HUES6 (cell line): ENCODE measurements around the gene GSG1L.

Experiments used
- H3K27ac ChIP-seq: 2 replicates; pipeline ENCODE4 v1.7.0; 2013; ENCODE audit warnings: low read depth, mild to moderate bottlenecking, low read length, inconsistent platforms
- H3K27me3 ChIP-seq: 2 replicates; pipeline ENCODE4 v1.6.1; 2013; ENCODE audit warnings: low read length; ENCODE audit not compliant: control insufficient read depth, insufficient read depth
- H3K36me3 ChIP-seq: 2 replicates; pipeline ENCODE4 v1.6.1; 2013; ENCODE audit warnings: low read length; ENCODE audit not compliant: control insufficient read depth, insufficient read depth
- H3K4me1 ChIP-seq: 2 replicates; pipeline ENCODE4 v1.6.1; 2013; ENCODE audit warnings: low read length; ENCODE audit not compliant: control insufficient read depth, insufficient read depth
- H3K4me3 ChIP-seq: 2 replicates; pipeline ENCODE4 v1.5.1; 2013; ENCODE audit warnings: low read depth, low read length
- H3K9ac ChIP-seq: one replicate; pipeline ENCODE4 v1.6.1; 2013; ENCODE audit warnings: mild to moderate bottlenecking, low read length
- H3K9me3 ChIP-seq: 2 replicates; pipeline ENCODE4 v1.6.1; 2013; ENCODE audit warnings: low read depth, low read length; ENCODE audit not compliant: control insufficient read depth, insufficient read depth

GSG1L gene

DNA sequence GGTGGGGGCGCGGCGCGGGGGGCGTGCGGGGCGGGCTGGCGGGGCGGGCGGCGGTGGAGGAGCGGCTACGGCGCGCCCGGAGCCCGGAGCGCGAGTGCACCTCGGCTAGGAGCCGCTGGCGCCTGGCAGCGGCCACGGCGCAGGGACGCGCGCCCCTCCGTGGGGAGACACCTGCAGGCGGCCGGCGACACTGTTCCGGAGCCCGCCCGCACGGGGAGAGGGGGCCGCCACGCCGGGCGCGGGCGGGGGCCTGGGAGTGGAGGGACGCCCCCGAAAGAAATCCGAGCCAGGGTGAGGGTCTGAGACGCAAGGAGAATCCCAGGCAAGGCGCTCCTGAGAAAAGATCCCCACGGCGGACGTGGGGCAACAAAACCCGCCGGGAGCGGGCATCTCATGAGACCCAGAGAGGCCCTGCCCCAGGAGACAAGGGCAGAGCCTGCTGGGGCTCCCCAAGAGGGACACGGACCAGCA lies at the start of gene GSG1L:
Gene GSG1L, minus strand, starts transcription at position 124 of the 471 bp plus-strand sequence. CDS start 290 bp downstream, outside the sequence.
- H3K27me3 ChIP-seq, result peaks cover 80% of the 10 kb centered on the region
- H3K36me3 ChIP-seq, result no peaks in the 10 kb centered on the region
- H3K4me3 ChIP-seq, result peak within 1 kb of the TSS; percentile 58
- H3K4me1 ChIP-seq, result no peaks in the 10 kb centered on the region
- H3K9me3 ChIP-seq, result no peaks in the 10 kb centered on the region
- H3K9ac ChIP-seq, result no peak within 1 kb of the TSS
- H3K27ac ChIP-seq, result no peak within 1 kb of the TSS

DNA sequence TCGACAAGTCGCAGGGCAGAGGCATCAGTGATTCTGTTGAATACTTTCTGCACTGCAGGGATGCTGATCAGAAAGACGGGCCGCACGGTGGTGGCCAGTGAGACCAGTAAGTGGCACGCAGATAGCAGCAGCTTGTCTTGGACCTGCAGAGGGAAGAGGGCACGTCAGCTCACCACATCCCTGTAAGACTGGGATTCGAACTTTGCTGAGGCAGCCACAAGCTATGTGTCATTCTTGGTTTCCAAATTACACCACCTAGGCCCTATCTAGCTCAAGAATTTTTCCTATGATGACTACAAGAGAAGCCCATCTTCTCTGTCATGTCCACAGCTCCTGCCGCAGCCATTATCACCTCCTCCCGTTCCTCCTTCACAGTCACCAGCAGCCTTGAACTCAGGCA lies 49.4 kb upstream of the GSG1L start:
- peaks cover 94% of the 10 kb centered on the region for H3K36me3 ChIP-seq
- H3K27ac ChIP-seq, result no peak overlapping the region
- no peak overlapping the region for H3K4me3 ChIP-seq
- no peak overlapping the region for H3K9ac ChIP-seq
- no peaks in the 10 kb centered on the region for H3K27me3 ChIP-seq
- no peaks in the 10 kb centered on the region for H3K4me1 ChIP-seq
- no peaks in the 10 kb centered on the region for H3K9me3 ChIP-seq

DNA sequence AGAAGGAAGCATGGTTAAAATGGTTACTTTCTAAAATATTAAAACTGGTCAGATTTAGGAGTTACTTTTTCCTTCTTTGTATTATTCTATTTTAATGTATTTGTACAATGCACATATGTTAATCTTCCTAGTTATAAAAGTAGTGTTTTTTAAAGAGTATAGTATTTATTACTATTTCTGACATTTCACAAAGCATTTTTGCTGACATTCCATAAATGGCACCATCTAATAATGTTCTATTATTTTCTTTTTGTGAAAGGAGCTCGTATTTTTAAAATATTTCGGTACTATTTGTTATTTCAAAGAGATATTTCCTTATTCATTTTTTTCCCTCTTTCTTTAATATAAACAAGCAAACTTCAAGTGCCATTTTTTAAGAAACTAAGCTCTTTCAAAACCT lies 47.5 kb upstream of the GSG1L start:
- Histone ChIP-seq H3K9ac (no peak overlapping the region), H3K27ac (no peak overlapping the region), H3K27me3 (no peaks in the 10 kb centered on the region), H3K4me3 (no peak overlapping the region), H3K4me1 (no peaks in the 10 kb centered on the region), H3K36me3 (peaks cover 94% of the 10 kb centered on the region), H3K9me3 (no peaks in the 10 kb centered on the region)

DNA sequence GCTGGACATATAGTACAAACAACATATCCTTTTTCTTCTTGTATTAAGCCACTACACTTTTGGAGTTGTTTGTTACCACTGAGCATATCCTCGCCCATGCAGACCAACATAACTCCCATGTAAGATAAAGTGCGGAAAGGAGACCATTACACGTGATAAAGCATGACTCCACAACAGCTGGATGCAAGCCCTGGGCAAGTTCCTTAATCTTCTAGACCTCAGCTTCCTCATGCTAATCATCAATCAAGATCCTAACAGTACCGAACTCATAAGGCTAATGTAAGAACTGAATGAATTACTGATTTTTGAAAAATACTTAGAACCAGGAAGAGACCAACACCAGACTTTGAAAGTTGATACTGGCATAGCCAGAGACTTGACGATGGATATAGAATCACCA lies 47.0 kb upstream of the GSG1L start:
- Histone ChIP-seq H3K4me1 (no peaks in the 10 kb centered on the region), H3K9me3 (no peaks in the 10 kb centered on the region), H3K27me3 (no peaks in the 10 kb centered on the region), H3K4me3 (no peak overlapping the region), H3K36me3 (peaks cover 94% of the 10 kb centered on the region), H3K9ac (no peak overlapping the region), H3K27ac (no peak overlapping the region)

DNA sequence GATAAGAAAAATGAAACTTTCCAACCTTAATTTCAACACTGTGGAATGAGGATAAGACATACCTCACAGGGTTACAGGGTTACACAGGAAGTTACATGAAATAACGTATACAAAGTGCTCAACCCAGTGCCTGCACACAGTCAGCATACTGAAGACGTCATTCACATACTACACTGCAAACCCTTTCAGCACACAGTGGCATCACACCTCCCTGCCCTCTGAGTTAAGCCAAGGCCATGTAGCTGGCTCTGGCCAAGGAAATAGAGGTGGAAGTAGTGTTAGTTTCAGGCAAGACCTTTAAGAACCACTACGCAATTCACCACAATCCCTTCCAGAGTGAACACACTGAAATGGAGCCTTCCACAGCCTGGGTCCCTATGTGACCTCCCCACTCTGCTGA lies 46.6 kb upstream of the GSG1L start:
- Histone ChIP-seq H3K27me3 (no peaks in the 10 kb centered on the region), H3K9me3 (no peaks in the 10 kb centered on the region), H3K4me1 (no peaks in the 10 kb centered on the region), H3K9ac (no peak overlapping the region), H3K4me3 (no peak overlapping the region), H3K36me3 (peaks cover 94% of the 10 kb centered on the region), H3K27ac (no peak overlapping the region)

DNA sequence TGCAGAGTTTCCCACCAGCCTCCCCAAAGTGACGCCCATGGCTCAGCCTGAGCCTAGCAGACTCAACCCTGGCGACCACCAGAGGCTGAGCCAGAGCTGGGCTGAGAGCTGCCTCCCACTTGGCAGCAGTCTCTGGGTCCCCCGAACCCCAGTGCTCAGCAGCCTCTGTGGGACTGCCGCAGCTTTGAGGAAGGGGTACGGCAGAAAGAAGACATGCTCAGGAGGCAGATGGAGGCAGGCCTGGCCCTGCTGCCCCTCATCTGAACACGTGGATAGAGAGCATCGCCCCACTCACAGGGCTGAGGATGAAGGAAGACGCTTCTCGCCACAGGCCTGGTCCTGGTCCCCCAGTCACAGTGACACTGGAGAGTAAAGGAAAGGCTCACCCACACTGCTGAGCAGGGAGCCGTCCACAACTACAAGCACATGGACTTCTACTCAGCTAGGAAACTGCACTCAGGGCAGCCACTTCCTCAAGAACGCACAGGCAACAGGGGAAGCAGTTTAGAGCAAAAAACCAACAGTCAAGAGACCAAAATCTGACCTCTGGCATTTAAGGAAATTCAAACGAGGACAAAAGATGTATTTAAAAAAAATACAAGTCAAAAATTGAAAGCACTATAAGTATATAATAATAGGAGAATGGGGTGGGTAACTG lies 45.2 kb upstream of the GSG1L start:
- H3K27ac ChIP-seq, result no peak overlapping the region
- no peaks in the 10 kb centered on the region for H3K27me3 ChIP-seq
- H3K9ac ChIP-seq, result no peak overlapping the region
- H3K36me3 ChIP-seq, result peaks cover 95% of the 10 kb centered on the region
- H3K4me1 ChIP-seq, result no peaks in the 10 kb centered on the region
- H3K4me3 ChIP-seq, result no peak overlapping the region
- H3K9me3 ChIP-seq, result no peaks in the 10 kb centered on the region

DNA sequence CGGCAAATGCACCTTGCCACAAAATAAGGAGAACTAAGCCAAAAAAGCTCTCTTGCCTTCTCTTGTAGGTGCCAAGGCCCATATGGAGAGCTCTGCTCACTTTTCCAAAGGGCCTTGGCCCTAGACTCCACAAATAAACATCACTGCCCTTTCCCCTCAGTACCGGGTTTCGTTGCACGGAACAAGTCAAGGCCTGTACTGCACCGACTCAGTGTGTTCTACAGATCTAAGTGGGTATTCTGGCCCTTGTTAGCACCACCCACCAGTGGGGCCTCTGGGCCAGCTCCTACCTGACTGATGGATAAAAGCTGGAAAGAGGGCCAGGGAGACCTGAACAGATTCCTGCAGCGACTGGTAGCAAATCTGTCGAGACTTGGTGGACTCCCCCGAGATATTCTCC lies 43.7 kb upstream of the GSG1L start:
- no peaks in the 10 kb centered on the region for H3K4me1 ChIP-seq
- H3K36me3 ChIP-seq, result peaks cover 97% of the 10 kb centered on the region
- H3K4me3 ChIP-seq, result no peak overlapping the region
- no peak overlapping the region for H3K27ac ChIP-seq
- H3K27me3 ChIP-seq, result no peaks in the 10 kb centered on the region
- no peaks in the 10 kb centered on the region for H3K9me3 ChIP-seq
- no peak overlapping the region for H3K9ac ChIP-seq

DNA sequence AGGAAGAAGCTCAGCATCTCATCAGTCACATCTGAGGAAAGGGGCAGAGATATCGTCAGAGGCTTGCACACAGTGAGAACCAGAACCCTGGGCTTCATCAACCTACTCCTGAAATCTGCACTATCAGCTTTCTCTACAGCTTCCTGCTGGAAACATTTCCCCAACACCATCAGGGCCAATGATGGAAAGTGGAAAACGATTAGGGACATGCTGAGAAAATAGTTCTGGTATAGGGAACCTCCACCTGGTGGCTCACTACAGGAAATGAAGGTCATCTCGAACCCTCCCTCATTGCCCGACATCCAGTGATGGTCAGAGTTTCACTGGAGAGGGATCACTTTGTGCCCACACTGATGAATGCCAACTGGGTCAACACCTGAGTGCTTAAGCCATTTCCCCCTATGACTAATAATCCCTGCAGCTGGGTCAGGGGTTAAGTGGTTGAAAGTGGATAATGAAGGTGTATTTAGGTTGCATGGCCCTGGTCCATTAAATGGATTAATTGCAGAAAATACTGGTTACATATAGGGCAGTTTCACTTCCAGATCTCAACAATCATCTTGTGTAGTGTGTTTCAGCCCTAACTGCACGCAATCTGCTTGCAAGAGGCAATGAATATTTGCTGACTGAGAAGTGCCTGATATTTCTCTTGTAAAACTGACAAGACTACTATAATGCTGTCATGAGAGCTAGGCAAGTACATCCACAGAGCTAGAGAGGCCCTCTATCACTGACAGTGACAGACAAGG lies 43.1 kb upstream of the GSG1L start:
- no peak overlapping the region for H3K9ac ChIP-seq
- H3K27ac ChIP-seq, result no peak overlapping the region
- no peaks in the 10 kb centered on the region for H3K4me1 ChIP-seq
- peaks cover 97% of the 10 kb centered on the region for H3K36me3 ChIP-seq
- H3K4me3 ChIP-seq, result no peak overlapping the region
- H3K9me3 ChIP-seq, result no peaks in the 10 kb centered on the region
- H3K27me3 ChIP-seq, result no peaks in the 10 kb centered on the region

DNA sequence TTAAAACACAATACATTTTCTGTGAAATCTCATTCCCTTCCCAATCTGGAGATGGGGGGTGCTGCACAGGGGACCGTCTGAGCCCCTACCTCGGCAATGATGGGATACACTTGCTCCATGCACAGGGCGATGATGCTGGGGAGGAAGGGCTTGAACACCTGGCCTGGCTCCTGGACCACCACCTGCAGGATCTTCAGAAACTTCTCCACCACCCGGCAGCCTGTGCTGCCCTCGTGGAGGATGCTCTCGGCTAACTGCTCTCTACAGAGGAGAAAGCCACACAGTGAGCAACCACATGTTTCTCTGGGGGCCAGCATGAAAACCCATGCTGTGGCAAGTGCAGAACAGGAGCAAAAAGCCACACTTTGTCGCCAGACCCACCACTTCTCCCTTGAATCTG lies 42.4 kb upstream of the GSG1L start:
- no peaks in the 10 kb centered on the region for H3K4me1 ChIP-seq
- no peak overlapping the region for H3K27ac ChIP-seq
- no peak overlapping the region for H3K4me3 ChIP-seq
- no peaks in the 10 kb centered on the region for H3K27me3 ChIP-seq
- H3K9me3 ChIP-seq, result no peaks in the 10 kb centered on the region
- H3K36me3 ChIP-seq, result peaks cover 99% of the 10 kb centered on the region
- H3K9ac ChIP-seq, result no peak overlapping the region

DNA sequence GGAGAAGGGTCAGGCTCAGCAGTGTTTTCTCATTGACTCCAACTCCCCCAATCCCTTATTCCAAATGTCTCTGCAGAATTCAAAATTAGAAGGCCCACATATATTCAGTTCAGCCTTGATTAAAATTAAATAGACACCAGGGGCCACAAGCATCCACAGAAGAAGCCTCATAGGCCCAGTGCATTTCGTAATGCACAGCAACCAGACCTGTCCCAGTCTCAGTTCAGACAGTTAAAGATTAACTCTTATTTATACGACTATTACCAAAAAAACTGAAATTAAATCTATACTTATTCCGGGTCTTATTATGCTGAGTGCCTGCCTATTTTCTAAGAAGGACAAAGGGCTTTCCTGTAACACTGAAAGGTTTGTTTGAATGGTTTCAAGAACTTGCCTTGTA lies 41.8 kb upstream of the GSG1L start:
- Histone ChIP-seq H3K4me1 (no peaks in the 10 kb centered on the region), H3K9me3 (no peaks in the 10 kb centered on the region), H3K4me3 (no peak overlapping the region), H3K36me3 (peaks cover 99% of the 10 kb centered on the region), H3K27ac (no peak overlapping the region), H3K27me3 (no peaks in the 10 kb centered on the region), H3K9ac (no peak overlapping the region)

DNA sequence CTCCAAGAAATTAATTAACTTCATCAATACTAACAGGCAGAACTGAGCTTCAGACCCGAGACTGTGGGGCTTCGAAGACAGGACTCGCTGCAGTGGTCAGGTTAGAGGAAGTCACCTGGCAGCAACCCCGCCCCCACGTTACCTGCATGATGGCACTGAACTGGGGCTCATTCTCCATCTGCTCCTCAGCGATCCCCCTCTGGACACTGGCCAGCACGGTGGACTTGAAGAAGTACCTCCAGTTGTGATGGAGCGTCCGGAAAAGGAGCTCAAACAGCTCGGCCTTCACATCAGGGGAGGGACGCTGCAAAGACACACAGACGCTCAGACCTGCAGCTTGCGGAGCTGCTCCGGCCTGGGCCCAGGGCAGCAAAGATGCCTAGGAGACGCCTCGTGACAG lies 40.9 kb upstream of the GSG1L start:
- peaks cover 96% of the 10 kb centered on the region for H3K36me3 ChIP-seq
- H3K9me3 ChIP-seq, result no peaks in the 10 kb centered on the region
- no peak overlapping the region for H3K27ac ChIP-seq
- no peak overlapping the region for H3K9ac ChIP-seq
- H3K4me3 ChIP-seq, result no peak overlapping the region
- H3K4me1 ChIP-seq, result no peaks in the 10 kb centered on the region
- H3K27me3 ChIP-seq, result no peaks in the 10 kb centered on the region
